Endothelial cell of umbilical vein (primary cell): ENCODE measurements around the gene VAC14. TPM values are rescaled to one million over a fixed set of nuclear protein-coding genes. Genes with fewer than 3 reads are reported as not detected.
A peak's percentile ranks its signal among the peaks of the same experiment; 100 is the strongest.

Experiments
- BruUV-seq: library from RNA; stranded (reverse); fragments of 400-500 nt; replicated peaks from 2 replicates; lab custom pipeline; 2021; lab: Mats Ljungman, UMichigan
- CTCF ChIA-PET: fragments of 300-600, 350-600 bp; sonication (Branson Sonifier 250); formaldehyde crosslinking; loops from one replicate; lab custom pipeline; 2021; ENCODE audit warnings: antibody characterized with exemption, inconsistent platforms; lab: Charles Lee
- POLR2A ChIA-PET: fragments of 300-600, 350-600 bp; sonication (Branson Sonifier 250); formaldehyde crosslinking; loops from one replicate; lab custom pipeline; 2021; ENCODE audit warnings: antibody characterized with exemption, inconsistent platforms; lab: Charles Lee
- DNase-seq: peaks from one replicate; pipeline ENCODE4 v3.0.0-alpha.2; 2011; ENCODE audit warnings: low read depth, low spot score
- FAIRE-seq: peaks from 2 replicates; lab custom pipeline; 2011; peaks lifted over from hg19 to GRCh38; lab: Jason Lieb, UNC
- H2AFZ ChIP-seq: 2 replicates; pipeline ENCODE4 v1.6.0; 2012; ENCODE audit warnings: low read depth, low read length, control low read depth, inconsistent platforms
- H3K27ac ChIP-seq: 2 replicates; pipeline ENCODE4 v1.5.1; 2011; ENCODE audit warnings: low read depth, mild to moderate bottlenecking, control low read depth, low read length, moderate library complexity; ENCODE audit not compliant: insufficient read depth
- H3K27me3 ChIP-seq, 2 experiments: 2 replicates each; pipeline versions ENCODE4 v1.6.0 to v1.6.1; 2011; ENCODE audit warnings: low read length in 2 of 2, mixed read lengths in 1 of 2; ENCODE audit not compliant: control insufficient read depth in 2 of 2, insufficient read depth in 2 of 2
- H3K36me3 ChIP-seq, 2 experiments: 2 replicates in 1 of 2; 3 replicates in 1 of 2; pipeline ENCODE4 v1.5.1; 2011; ENCODE audit warnings: low read length in 2 of 2, mild to moderate bottlenecking in 1 of 2, moderate library complexity in 1 of 2; ENCODE audit not compliant: control insufficient read depth in 2 of 2, insufficient read depth in 2 of 2; ENCODE audit errors: extremely low read depth in 1 of 2
- H3K4me1 ChIP-seq: 3 replicates; pipeline ENCODE4 v1.5.1; 2011; ENCODE audit warnings: mild to moderate bottlenecking, low read length; ENCODE audit not compliant: control insufficient read depth, insufficient read depth; ENCODE audit errors: extremely low read depth
- H3K4me2 ChIP-seq: 2 replicates; pipeline ENCODE4 v1.6.1; 2011; ENCODE audit warnings: low read length, control low read depth, mixed read lengths; ENCODE audit not compliant: insufficient read depth
- H3K4me3 ChIP-seq, 3 experiments: fragments of 200-600 bp in 1 of 3; sonication (generic), shearing (Covaris generic) in 1 of 3; replicated peaks in 1 of 3; 2 replicates each; pipeline ENCODE4 v1.5.1; 2011 to 2016; ENCODE audit warnings: control low read depth in 3 of 3, low read length in 3 of 3, mild to moderate bottlenecking in 2 of 3, inconsistent platforms in 1 of 3, low read depth in 1 of 3, moderate library complexity in 1 of 3; ENCODE audit not compliant: insufficient read depth in 1 of 3
- H3K79me2 ChIP-seq: 2 replicates; pipeline ENCODE4 v1.6.0; 2012; ENCODE audit warnings: low read length, inconsistent platforms; ENCODE audit not compliant: control insufficient read depth, insufficient read depth
- H3K9ac ChIP-seq: replicated peaks from 2 replicates; pipeline ENCODE3; 2011; ENCODE audit warnings: low read length, control low read depth; ENCODE audit not compliant: insufficient read depth; ENCODE audit errors: extremely low read depth
- H3K9me1 ChIP-seq: replicated peaks from 3 replicates; pipeline ENCODE4 v1.6.0; 2011; ENCODE audit warnings: mild to moderate bottlenecking, low read length; ENCODE audit not compliant: control insufficient read depth, insufficient read depth; ENCODE audit errors: extremely low read depth
- H3K9me3 ChIP-seq: replicated peaks from 2 replicates; pipeline ENCODE4 v1.5.1; 2012; ENCODE audit warnings: low read length, inconsistent platforms; ENCODE audit not compliant: control insufficient read depth, insufficient read depth
- H4K20me1 ChIP-seq: replicated peaks from 2 replicates; pipeline ENCODE3; 2011; ENCODE audit warnings: mild to moderate bottlenecking, low read length; ENCODE audit not compliant: control insufficient read depth, insufficient read depth; ENCODE audit errors: extremely low read depth
- EZH2 ChIP-seq: IDR thresholded peaks from 2 replicates; pipeline ENCODE4 v1.6.1; 2012; ENCODE audit warnings: borderline replicate concordance, low read depth, mild to moderate bottlenecking, moderate library complexity, low read length, inconsistent platforms; ENCODE audit not compliant: severe bottlenecking
- FOS ChIP-seq: IDR thresholded peaks from 2 replicates; pipeline ENCODE4 v1.6.1; 2011; ENCODE audit warnings: mild to moderate bottlenecking, low read length, moderate library complexity, borderline replicate concordance; ENCODE audit not compliant: insufficient read depth
- GATA2 ChIP-seq: IDR thresholded peaks from 2 replicates; pipeline ENCODE4 v1.7.0; 2011; ENCODE audit warnings: low read depth, mild to moderate bottlenecking, moderate library complexity, mixed read lengths, low read length; ENCODE audit not compliant: insufficient read length, insufficient read depth
- JUN ChIP-seq: IDR thresholded peaks from 2 replicates; pipeline ENCODE4 v1.6.1; 2011; ENCODE audit warnings: borderline replicate concordance, low read depth; ENCODE audit not compliant: insufficient read length, insufficient read depth
- MYC ChIP-seq: IDR thresholded peaks from one replicate; pipeline ENCODE4 v1.6.1; 2011; ENCODE audit warnings: mild to moderate bottlenecking, low read depth, low read length
- POLR2A ChIP-seq: IDR thresholded peaks from 2 replicates; pipeline ENCODE4 v1.6.1; 2012; ENCODE audit warnings: low read depth, mild to moderate bottlenecking, control low read depth, low read length
- POLR2AphosphoS5 ChIP-seq: IDR thresholded peaks from 2 replicates; pipeline ENCODE4 v1.6.1; 2012; ENCODE audit warnings: low read depth, mild to moderate bottlenecking, control low read depth, low read length, moderate library complexity; ENCODE audit not compliant: insufficient read depth
- dilution Hi-C: fragments of 300-500 bp; cut with MboI; formaldehyde crosslinking; loops from one replicate; pipeline ENCODE4 v1.15.0; 2019; ENCODE audit warnings: low sequenced_read_pairs; ENCODE audit not compliant: extremely low pct_ligation_motif_present
- intact Hi-C: fragments of 100-400 bp; cut with micrococcal nuclease; formaldehyde crosslinking; loops from one replicate; pipeline ENCODE4 v1.10.0; 2022
- polyA plus RNA-seq, 4 experiments: library from polyadenylated mRNA; depleted of rRNA in 3 of 4; stranded (reverse) in 3 of 4; unstranded in 1 of 4; fragments of >200 nt; gene quantifications; 2 replicates each; pipeline versions ENCODE4 v1.2.1 to v1.2.3, GENCODE V29; 2011 to 2012; ENCODE audit warnings: missing spikeins in 1 of 4
- total RNA-seq: library from RNA; stranded (reverse); gene quantifications from 2 replicates; pipeline ENCODE4 v1.2.3, GENCODE V29; 2021
- TF ChIP-seq, protein P1 (sequence below): IDR thresholded peaks from 2 replicates; pipeline ENCODE4 v1.6.1; 2011; ENCODE audit not compliant: insufficient read depth, insufficient read length
- TF ChIP-seq, protein P2 (sequence below), 2 donors: IDR thresholded peaks; 1 replicate in 1 of 2; 2 replicates in 1 of 2; pipeline ENCODE4 v1.5.1; 2011; ENCODE audit warnings: low read length in 2 of 2, mild to moderate bottlenecking in 2 of 2, moderate library complexity in 2 of 2, control low read depth in 1 of 2, inconsistent platforms in 1 of 2, low read depth in 1 of 2; ENCODE audit not compliant: insufficient read depth in 1 of 2; ENCODE audit errors: extremely low read depth in 1 of 2

VAC14 gene
- total and polyA plus RNA-seq, 2 donors (not counting 3 experiments of a cell fraction or from before 2014, with no cell fraction given), result 37.6 to 57.9 TPM

- Histone ChIP-seq H3K27ac (no peak overlapping the region), H2AFZ (no peak overlapping the region), H3K27me3 (no peaks in the 10 kb centered on the region), H3K4me3 (no peak overlapping the region), H3K79me2 (no peaks in the 10 kb centered on the region), H3K4me2 (no peak overlapping the region), H3K9me3 (no peaks in the 10 kb centered on the region), H3K4me1 (peaks cover 38% of the 10 kb centered on the region), H3K36me3 (no peaks in the 10 kb centered on the region), H3K9ac (no peak overlapping the region), H3K9me1 (no peaks in the 10 kb centered on the region), H4K20me1 (no peaks in the 10 kb centered on the region)
- no peak for TF ChIP-seq EZH2
- TF ChIP-seq FOS, result no peak
- no peak for TF ChIP-seq POLR2AphosphoS5
- TF ChIP-seq, protein P1, sequence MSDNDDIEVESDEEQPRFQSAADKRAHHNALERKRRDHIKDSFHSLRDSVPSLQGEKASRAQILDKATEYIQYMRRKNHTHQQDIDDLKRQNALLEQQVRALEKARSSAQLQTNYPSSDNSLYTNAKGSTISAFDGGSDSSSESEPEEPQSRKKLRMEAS, result no peak
- no peak for TF ChIP-seq JUN
- TF ChIP-seq GATA2, result no peak
- TF ChIP-seq MYC, result no peak
- TF ChIP-seq, protein P2, sequence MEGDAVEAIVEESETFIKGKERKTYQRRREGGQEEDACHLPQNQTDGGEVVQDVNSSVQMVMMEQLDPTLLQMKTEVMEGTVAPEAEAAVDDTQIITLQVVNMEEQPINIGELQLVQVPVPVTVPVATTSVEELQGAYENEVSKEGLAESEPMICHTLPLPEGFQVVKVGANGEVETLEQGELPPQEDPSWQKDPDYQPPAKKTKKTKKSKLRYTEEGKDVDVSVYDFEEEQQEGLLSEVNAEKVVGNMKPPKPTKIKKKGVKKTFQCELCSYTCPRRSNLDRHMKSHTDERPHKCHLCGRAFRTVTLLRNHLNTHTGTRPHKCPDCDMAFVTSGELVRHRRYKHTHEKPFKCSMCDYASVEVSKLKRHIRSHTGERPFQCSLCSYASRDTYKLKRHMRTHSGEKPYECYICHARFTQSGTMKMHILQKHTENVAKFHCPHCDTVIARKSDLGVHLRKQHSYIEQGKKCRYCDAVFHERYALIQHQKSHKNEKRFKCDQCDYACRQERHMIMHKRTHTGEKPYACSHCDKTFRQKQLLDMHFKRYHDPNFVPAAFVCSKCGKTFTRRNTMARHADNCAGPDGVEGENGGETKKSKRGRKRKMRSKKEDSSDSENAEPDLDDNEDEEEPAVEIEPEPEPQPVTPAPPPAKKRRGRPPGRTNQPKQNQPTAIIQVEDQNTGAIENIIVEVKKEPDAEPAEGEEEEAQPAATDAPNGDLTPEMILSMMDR (IDR thresholded peaks at IDR 0.05; ENCODE audit: extremely low read depth in 1 of 2, insufficient read depth in 1 of 2, low read depth in 1 of 2, low read length in 2 of 2), result no peak
- no peak for TF ChIP-seq POLR2A
- CTCF ChIA-PET, result interaction anchor here (1.1 to 1.8 kb wide), 3 partner anchors 10 to 29 kb away, joined by 4 to 5 read pairs (median 4); no protein-coding TSS in a partner anchor
- POLR2A ChIA-PET, result no interaction called here
- intact Hi-C loops, result no loop called here
- peak; percentile 22 for DNase-seq
- no TSS peak for BruUV-seq
- dilution Hi-C loops, result no loop called here
- no peak for FAIRE-seq
Observed at GRCh38 chr16:70709942-70710341, 91.0 kb downstream of the VAC14 start.
